ENCODE data around the gene MAML3. TPM values are rescaled to one million over a fixed set of nuclear protein-coding genes. Genes with fewer than 3 reads are reported as not detected.
A peak's percentile ranks its signal among the peaks of the same experiment; 100 is the strongest.

Gene MAML3
- total and polyA plus RNA-seq, 2 experiments from 2014 or later, result 1.7 to 6.5 TPM

GRCh38 chr4:140137671-140138070 lies 16.3 kb downstream of the MAML3 start:
- peak; percentile 45 for ATAC-seq
- TF ChIP-seq ZNF114 (CRISPR knock-in tag; IDR thresholded peaks at IDR 0.05), result no peak
- no peak for TF ChIP-seq REST (IDR thresholded peaks at IDR 0.05; ENCODE audit: unreplicated experiment)
- TF ChIP-seq JUNB (IDR thresholded peaks at IDR 0.05; ENCODE audit: unreplicated experiment), result no peak
- TF ChIP-seq EZH2 (IDR thresholded peaks at IDR 0.05; ENCODE audit: low read depth, unreplicated experiment), result no peak
- no peak for TF ChIP-seq POLR2AphosphoS5 (IDR thresholded peaks at IDR 0.05; ENCODE audit: low read depth)
- no peak for TF ChIP-seq NANOG (IDR thresholded peaks at IDR 0.05; ENCODE audit: borderline replicate concordance)
- no peak for TF ChIP-seq EZH2phosphoT487 (IDR thresholded peaks at IDR 0.05; ENCODE audit: unreplicated experiment)
- TF ChIP-seq ETS1 (IDR thresholded peaks at IDR 0.05), result no peak
- TF ChIP-seq STAT1 (IDR thresholded peaks at IDR 0.05; ENCODE audit: unreplicated experiment), result no peak
- TF ChIP-seq CREB1 (CRISPR knock-in tag; IDR thresholded peaks at IDR 0.05; ENCODE audit: low read depth), result no peak
- H3K4me1 ChIP-seq (ENCODE audit: insufficient read depth), result peaks cover 33% of the 10 kb centered on the region

GRCh38 chr4:140136509-140136908 lies 17.5 kb downstream of the MAML3 start:
- H3K27ac ChIP-seq (ENCODE audit: low read depth), result no peak overlapping the region
- TF ChIP-seq CTCF (conservative IDR thresholded peaks at IDR 0.05; ENCODE audit: low read depth in 2 of 2), result no peak
- no peak for TF ChIP-seq STAT1 (IDR thresholded peaks at IDR 0.05; ENCODE audit: unreplicated experiment)
- TF ChIP-seq ZNF331 (CRISPR knock-in tag; IDR thresholded peaks at IDR 0.05; ENCODE audit: low read depth), result no peak
- TF ChIP-seq ETS1 (IDR thresholded peaks at IDR 0.05), result no peak
- no peak for TF ChIP-seq CREB1 (CRISPR knock-in tag; IDR thresholded peaks at IDR 0.05; ENCODE audit: low read depth)
- TF ChIP-seq EZH2phosphoT487 (IDR thresholded peaks at IDR 0.05; ENCODE audit: unreplicated experiment), result no peak

More at GRCh38 chr4:140137671-140138070, 16.3 kb downstream of the MAML3 start:
- Histone ChIP-seq H3K9me2 (ENCODE audit: insufficient read depth) (no peaks in the 10 kb centered on the region), H3K36me3 (ENCODE audit: insufficient read depth) (no peaks in the 10 kb centered on the region), H3K4me3 (no peak overlapping the region; the same call in 1 of the 2 replicates), H3F3A (replicated peaks; ENCODE audit: low read depth) (no peaks in the 10 kb centered on the region), H3K79me2 (replicated peaks; ENCODE audit: insufficient read depth) (0 out of 2 replicates have a peak, but pooled peaks cover 3% of the 10 kb centered on the region), H3K27ac (ENCODE audit: low read depth) (no peak overlapping the region), H2AFZ (no peak overlapping the region), H3K4me2 (peak overlapping the region; percentile 1; the same call in 1 of the 2 replicates), H4K20me1 (replicated peaks; ENCODE audit: insufficient read depth) (no peaks in the 10 kb centered on the region), H3K27me3 (ENCODE audit: insufficient read depth) (no peaks in the 10 kb centered on the region)
- DNase-seq (ENCODE audit: low spot score), result peak; percentile 29
- H3K4me3 Mint-ChIP-seq, result no peak overlapping the region
- no peaks in the 10 kb centered on the region for H3K9me3 Mint-ChIP-seq
- H3K27me3 Mint-ChIP-seq (ENCODE audit: insufficient read depth, low read depth, poor library complexity), result no peaks in the 10 kb centered on the region
- no peaks in the 10 kb centered on the region for H3K36me3 Mint-ChIP-seq (ENCODE audit: low read depth)
- peaks cover 40% of the 10 kb centered on the region for H3K4me1 Mint-ChIP-seq
- H3K27ac Mint-ChIP-seq, result peak overlapping the region; percentile 76; the same call in 1 of the 2 replicates

More at GRCh38 chr4:140136509-140136908, 17.5 kb downstream of the MAML3 start:
- Histone ChIP-seq H3K4me1 (ENCODE audit: insufficient read depth) (peaks cover 37% of the 10 kb centered on the region), H3K4me2 (0 out of 2 replicates have a peak overlapping the region, but pooled peaks have one; percentile 60), H4K20me1 (replicated peaks; ENCODE audit: insufficient read depth) (no peaks in the 10 kb centered on the region), H3K79me2 (replicated peaks; ENCODE audit: insufficient read depth) (0 out of 2 replicates have a peak, but pooled peaks cover 3% of the 10 kb centered on the region), H3F3A (replicated peaks; ENCODE audit: low read depth) (no peaks in the 10 kb centered on the region), H3K4me3 (no peak overlapping the region), H3K27me3 (ENCODE audit: insufficient read depth) (no peaks in the 10 kb centered on the region), H2AFZ (no peak overlapping the region), H3K36me3 (ENCODE audit: insufficient read depth) (no peaks in the 10 kb centered on the region), H3K9me2 (ENCODE audit: insufficient read depth) (no peaks in the 10 kb centered on the region)
- Mint-ChIP-seq H3K36me3 (ENCODE audit: low read depth) (no peaks in the 10 kb centered on the region), H3K27me3 (ENCODE audit: insufficient read depth, low read depth, poor library complexity) (peaks cover 2% of the 10 kb centered on the region), H3K4me3 (no peak overlapping the region), H3K4me1 (peaks cover 47% of the 10 kb centered on the region), H3K9me3 (no peaks in the 10 kb centered on the region), H3K27ac (no peak overlapping the region)
- no peak for DNase-seq (ENCODE audit: low spot score)
- no peak for ATAC-seq
